Neuronal stem cell (in vitro differentiated cells): Measurements from ENCODE around the gene C2CD4C.

Source experiments
- DNase-seq: peaks from one replicate; pipeline ENCODE4 v3.0.0-alpha.2; 2013; ENCODE audit warnings: low spot score
- H2AFZ ChIP-seq: one replicate; pipeline ENCODE4 v1.6.1; 2013; ENCODE audit warnings: mild to moderate bottlenecking, low read length, inconsistent platforms
- H2AK5ac ChIP-seq: 2 replicates; pipeline ENCODE4 v1.6.1; 2013; ENCODE audit warnings: low read depth, mild to moderate bottlenecking, inconsistent platforms, low read length, moderate library complexity, mixed read lengths
- H2BK120ac ChIP-seq: 2 replicates; pipeline ENCODE4 v1.6.1; 2013; ENCODE audit warnings: low read depth, mild to moderate bottlenecking, inconsistent platforms, low read length, moderate library complexity, mixed read lengths
- H2BK12ac ChIP-seq: one replicate; pipeline ENCODE4 v1.6.1; 2013; ENCODE audit warnings: low read length, inconsistent platforms
- H2BK15ac ChIP-seq: 2 replicates; pipeline ENCODE4 v1.6.1; 2013; ENCODE audit warnings: mild to moderate bottlenecking, low read length, inconsistent platforms, mixed read lengths
- H2BK5ac ChIP-seq: one replicate; pipeline ENCODE4 v1.6.1; 2013; ENCODE audit warnings: inconsistent platforms, mild to moderate bottlenecking, low read length, moderate library complexity
- H3K14ac ChIP-seq: one replicate; pipeline ENCODE4 v1.6.1; 2013; ENCODE audit warnings: low read length, inconsistent platforms
- H3K18ac ChIP-seq: 2 replicates; pipeline ENCODE4 v1.6.1; 2013; ENCODE audit warnings: low read length, inconsistent platforms
- H3K23ac ChIP-seq: 2 replicates; pipeline ENCODE4 v1.6.1; 2013; ENCODE audit warnings: low read depth, mild to moderate bottlenecking, mixed read lengths, low read length, inconsistent platforms; ENCODE audit not compliant: poor library complexity
- H3K27ac ChIP-seq: replicated peaks from 3 replicates; pipeline ENCODE4 v1.5.1; 2013; ENCODE audit warnings: low read length, inconsistent platforms
- H3K27me3 ChIP-seq, 3 experiments: 2 replicates each; pipeline ENCODE4 v1.6.1; 2013; ENCODE audit warnings: low read length in 3 of 3, mild to moderate bottlenecking in 2 of 3, inconsistent platforms in 1 of 3, low read depth in 1 of 3, mixed read lengths in 1 of 3, moderate library complexity in 1 of 3; ENCODE audit not compliant: control insufficient read depth in 3 of 3, insufficient read depth in 3 of 3
- H3K36me3 ChIP-seq, 2 donors: replicated peaks in 1 of 2; 2 replicates each; pipeline ENCODE4 v1.6.1; 2013; ENCODE audit warnings: low read length in 2 of 2; ENCODE audit not compliant: control insufficient read depth in 2 of 2, insufficient read depth in 2 of 2
- H3K4ac ChIP-seq: 2 replicates; pipeline ENCODE4 v1.6.1; 2013; ENCODE audit warnings: inconsistent platforms, mild to moderate bottlenecking, low read length, moderate library complexity
- H3K4me1 ChIP-seq, 2 donors: 1 replicate in 1 of 2; 2 replicates in 1 of 2; pipeline ENCODE4 v1.6.1; 2013; ENCODE audit warnings: low read length in 2 of 2, low read depth in 1 of 2; ENCODE audit not compliant: control insufficient read depth in 2 of 2, insufficient read depth in 1 of 2
- H3K4me2 ChIP-seq: one replicate; pipeline ENCODE4 v1.6.1; 2013; ENCODE audit warnings: mild to moderate bottlenecking, low read length, inconsistent platforms; ENCODE audit not compliant: insufficient read depth, poor library complexity, severe bottlenecking
- H3K4me3 ChIP-seq, 2 donors: 2 replicates each; pipeline ENCODE4 v1.5.1; 2013; ENCODE audit warnings: low read length in 2 of 2, mild to moderate bottlenecking in 2 of 2, inconsistent platforms in 1 of 2, moderate library complexity in 1 of 2
- H3K79me1 ChIP-seq: one replicate; pipeline ENCODE4 v1.6.1; 2013; ENCODE audit warnings: low read depth, mild to moderate bottlenecking, inconsistent platforms, low read length, moderate library complexity
- H3K9ac ChIP-seq: one replicate; pipeline ENCODE4 v1.6.1; 2013; ENCODE audit warnings: mild to moderate bottlenecking, low read depth, low read length, inconsistent platforms; ENCODE audit not compliant: poor library complexity
- H3K9me3 ChIP-seq, 2 donors: replicated peaks in 1 of 2; 2 replicates each; pipeline versions ENCODE3 to v1.6.1; 2013; ENCODE audit warnings: low read length in 2 of 2, mild to moderate bottlenecking in 2 of 2, inconsistent platforms in 1 of 2, low read depth in 1 of 2, mixed read lengths in 1 of 2, moderate library complexity in 1 of 2; ENCODE audit not compliant: control insufficient read depth in 2 of 2, insufficient read depth in 1 of 2
- H4K8ac ChIP-seq: one replicate; pipeline ENCODE4 v1.6.1; 2013; ENCODE audit warnings: low read depth, mild to moderate bottlenecking, inconsistent platforms, low read length, moderate library complexity
- H4K91ac ChIP-seq: one replicate; pipeline ENCODE4 v1.6.1; 2013; ENCODE audit warnings: low read length, low read depth, mild to moderate bottlenecking, inconsistent platforms; ENCODE audit not compliant: poor library complexity
- WGBS, 2 donors: extraction: QIAGEN DNeasy Blood & Tissue Kit; methylation state at CpG; one replicate each; pipeline ENCODE4 v1.1.7; 2013; ENCODE audit warnings: missing lambda C conversion rate in 2 of 2, mixed read lengths in 1 of 2; ENCODE audit not compliant: insufficient read length in 2 of 2, insufficient replicate concordance in 1 of 2; ENCODE audit errors: extremely low coverage in 2 of 2; 5-methylcytosine and 5-hydroxymethylcytosine counted together

C2CD4C gene

DNA sequence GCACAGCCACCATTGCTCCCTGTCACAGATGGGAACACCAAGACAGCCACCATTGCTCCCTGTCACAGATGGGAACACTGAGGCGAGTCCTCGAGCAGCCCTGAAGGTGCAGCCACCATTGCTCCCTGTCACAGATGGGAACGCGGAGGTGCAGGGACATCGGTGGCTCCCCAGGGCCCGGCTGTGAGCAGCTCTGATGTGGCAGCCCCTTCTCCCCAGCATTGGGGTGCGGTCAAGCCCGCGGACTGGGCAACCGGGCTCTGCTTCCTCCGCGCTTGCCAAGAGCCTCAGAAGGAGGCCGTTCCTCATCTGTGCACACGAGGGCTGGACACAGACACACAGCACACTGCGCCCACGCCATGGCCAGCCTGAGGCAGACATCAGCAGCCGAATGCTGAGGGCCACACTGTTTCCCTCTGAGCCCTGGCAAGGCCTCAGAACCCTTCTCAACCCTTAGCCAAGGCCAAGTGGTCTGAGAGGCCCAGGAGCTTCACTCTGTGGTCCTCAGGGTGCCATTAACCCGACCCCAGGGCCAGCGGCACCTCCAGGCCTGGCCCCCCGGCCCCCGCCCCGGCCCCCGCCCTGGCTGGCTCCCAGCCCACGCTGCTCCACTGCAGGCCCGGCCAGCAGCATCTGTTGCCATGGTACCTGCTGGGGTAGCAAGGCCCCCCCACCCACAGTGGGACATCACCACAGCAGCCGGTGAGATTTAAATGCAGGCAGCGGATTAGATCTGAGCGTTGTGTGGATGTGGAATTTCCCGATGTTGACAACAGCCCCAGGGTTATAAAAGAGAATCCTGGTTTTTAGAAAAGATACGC, 18.4 kb downstream of the C2CD4C start:
- Histone ChIP-seq H3K79me1 (no peaks in the 10 kb centered on the region), H3K14ac (peak overlapping the region; percentile 84), H3K4me1 (peaks cover 0 to 8% of the 10 kb centered on the region in 2 donors), H2BK120ac (peak overlapping the region; percentile 82), H4K8ac (no peak overlapping the region), H2BK5ac (peak overlapping the region; percentile 77), H4K91ac (peak overlapping the region; percentile 95), H3K4me2 (no peak overlapping the region), H3K27ac (no peak overlapping the region), H3K23ac (peak overlapping the region; percentile 75), H2AK5ac (peak overlapping the region; percentile 82), H3K27me3 (peaks cover 0 to 2% (median 0%) of the 10 kb centered on the region in 3 experiments), H2BK15ac (peak overlapping the region; percentile 99), H2AFZ (no peak overlapping the region), H3K18ac (peak overlapping the region; percentile 39), H3K36me3 (no peaks in the 10 kb centered on the region), H3K9ac (peak overlapping the region; percentile 32), H3K4me3 (no peak overlapping the region), H3K9me3 (peaks cover 4 to 5% of the 10 kb centered on the region in 2 donors), H3K4ac (no peak overlapping the region), H2BK12ac (peak overlapping the region; percentile 99)
- no peak for DNase-seq
- WGBS, 2 donors, result no CpG with 5 or more reads among the region's 30 CpGs

DNA sequence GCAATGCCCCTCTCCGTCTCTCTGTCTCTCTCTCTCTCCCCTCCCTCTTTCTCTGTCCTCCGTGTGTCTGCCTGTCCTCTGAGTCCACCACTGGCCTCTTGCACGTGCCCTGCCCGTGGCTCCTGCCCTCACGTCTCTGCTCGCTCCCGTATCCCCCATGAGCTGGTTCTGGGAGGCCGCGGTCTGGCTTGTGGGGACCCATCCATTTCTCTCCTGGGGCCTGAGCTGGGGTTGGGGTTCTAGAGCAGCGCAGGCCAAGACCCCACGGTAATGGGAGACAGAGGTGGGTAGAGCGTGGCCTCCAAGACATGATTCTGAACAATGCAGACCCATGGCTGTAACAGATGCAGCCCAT, 19.0 kb downstream of the C2CD4C start:
- Histone ChIP-seq H3K18ac (peak overlapping the region; percentile 76), H2BK5ac (peak overlapping the region; percentile 77)

DNA sequence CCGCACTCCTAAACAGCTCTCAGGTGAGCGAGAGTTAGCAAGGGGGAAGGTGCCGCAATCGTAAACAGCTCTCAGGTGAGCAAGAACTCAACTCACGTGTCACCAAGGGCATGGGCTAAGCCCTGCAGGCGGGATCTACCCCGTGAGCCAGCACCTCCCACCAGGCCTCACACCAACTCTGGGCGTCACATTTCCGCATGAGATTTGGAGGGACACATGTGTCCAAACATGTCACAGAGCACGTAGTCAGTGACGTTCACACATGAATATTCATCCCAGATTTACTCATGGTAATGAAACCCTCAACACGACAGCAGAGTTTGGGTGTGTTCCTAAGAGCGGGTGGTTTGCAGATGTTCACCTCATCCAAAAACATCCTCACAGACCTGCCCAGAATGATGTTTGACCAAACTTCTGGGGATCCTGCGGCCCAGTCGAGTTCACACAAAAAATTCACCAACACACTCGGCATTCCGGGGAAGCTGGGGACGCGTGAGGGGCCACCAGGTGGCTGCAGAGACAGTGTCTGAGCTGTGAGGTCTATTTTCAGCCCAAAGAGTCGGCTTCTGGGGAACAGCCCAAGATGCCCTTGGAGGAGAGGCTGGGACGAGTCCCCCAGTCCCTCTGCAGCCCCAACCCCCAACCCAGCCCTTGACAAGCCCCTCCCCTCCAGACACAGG, 19.6 kb downstream of the C2CD4C start:
- no peak overlapping the region for H3K9ac ChIP-seq
- no CpG with 5 or more reads among the region's 21 CpGs for WGBS, 2 donors

More for the DNA sequence above, 19.0 kb downstream of the C2CD4C start:
- Histone ChIP-seq H3K27ac (no peak overlapping the region), H4K91ac (no peak overlapping the region), H2BK12ac (peak overlapping the region; percentile 99), H3K79me1 (no peaks in the 10 kb centered on the region), H3K14ac (peak overlapping the region; percentile 84), H3K4me1 (peaks cover 0 to 8% of the 10 kb centered on the region in 2 donors), H3K4me2 (no peak overlapping the region), H2BK15ac (peak overlapping the region; percentile 99), H2AK5ac (peak overlapping the region; percentile 82), H2AFZ (no peak overlapping the region), H3K4ac (no peak overlapping the region), H3K36me3 (no peaks in the 10 kb centered on the region), H3K27me3 (peaks cover 0 to 2% (median 0%) of the 10 kb centered on the region in 3 experiments), H2BK120ac (peak overlapping the region; percentile 82), H4K8ac (no peak overlapping the region), H3K23ac (peak overlapping the region; percentile 75), H3K9me3 (peaks cover 4 to 5% of the 10 kb centered on the region in 2 donors), H3K9ac (peak overlapping the region; percentile 15), H3K4me3 (no peak overlapping the region)
- DNase-seq, result no peak
- WGBS, 2 donors, result no CpG with 5 or more reads among the region's 12 CpGs

DNA sequence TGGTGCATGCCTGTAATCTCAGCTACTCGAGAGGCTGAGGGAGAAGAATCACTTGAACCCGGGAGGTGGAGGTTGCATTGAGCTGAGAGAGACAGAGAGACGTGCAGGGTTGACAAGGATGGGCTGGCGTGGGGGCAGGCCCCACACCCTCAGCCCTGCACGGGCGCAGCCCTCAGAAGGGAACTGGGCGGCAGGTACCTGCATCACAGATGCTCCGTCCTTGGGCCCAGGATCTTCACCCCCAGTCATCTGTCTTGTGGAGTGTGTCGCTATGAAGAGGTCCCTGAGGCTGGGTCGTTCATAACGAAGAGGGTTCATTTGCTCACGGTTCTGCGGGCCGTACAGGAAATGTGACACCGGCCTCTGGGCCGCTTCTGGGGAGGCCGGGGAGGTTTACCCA, 20.3 kb downstream of the C2CD4C start:
- Histone ChIP-seq H4K8ac (no peak overlapping the region), H2BK15ac (peak overlapping the region; percentile 99), H3K9me3 (peaks cover 4 to 5% of the 10 kb centered on the region in 2 donors), H3K27ac (no peak overlapping the region), H3K18ac (peak overlapping the region; percentile 24), H3K27me3 (peaks cover 0 to 2% (median 0%) of the 10 kb centered on the region in 3 experiments), H3K9ac (no peak overlapping the region), H3K4ac (no peak overlapping the region), H2BK5ac (no peak overlapping the region), H2BK12ac (peak overlapping the region; percentile 12), H3K4me3 (no peak overlapping the region), H3K36me3 (no peaks in the 10 kb centered on the region), H4K91ac (no peak overlapping the region), H3K4me1 (peaks cover 0 to 15% of the 10 kb centered on the region in 2 donors), H3K14ac (no peak overlapping the region), H3K4me2 (no peak overlapping the region), H2AK5ac (peak overlapping the region; percentile 42), H3K79me1 (no peaks in the 10 kb centered on the region), H3K23ac (no peak overlapping the region), H2BK120ac (no peak overlapping the region), H2AFZ (no peak overlapping the region)
- no CpG with 5 or more reads among the region's 17 CpGs for WGBS, 2 donors
- DNase-seq, result no peak

More for the DNA sequence above, 19.6 kb downstream of the C2CD4C start:
- Histone ChIP-seq H3K4me2 (no peak overlapping the region), H3K4ac (no peak overlapping the region), H3K9me3 (peaks cover 4 to 5% of the 10 kb centered on the region in 2 donors), H2BK120ac (peak overlapping the region; percentile 82), H3K27me3 (peaks cover 0 to 2% (median 0%) of the 10 kb centered on the region in 3 experiments), H2BK15ac (peak overlapping the region; percentile 99), H2BK5ac (peak overlapping the region; percentile 77), H4K8ac (no peak overlapping the region), H3K14ac (no peak overlapping the region), H3K79me1 (no peaks in the 10 kb centered on the region), H3K4me1 (peaks cover 0 to 10% of the 10 kb centered on the region in 2 donors), H3K27ac (no peak overlapping the region), H3K4me3 (no peak overlapping the region), H2AFZ (no peak overlapping the region), H3K36me3 (no peaks in the 10 kb centered on the region), H3K23ac (no peak overlapping the region), H2AK5ac (peak overlapping the region; percentile 82), H4K91ac (no peak overlapping the region), H2BK12ac (peak overlapping the region; percentile 95), H3K18ac (peak overlapping the region; percentile 76)
- DNase-seq, result no peak
